Epithelial cell of esophagus (primary cell): ENCODE data around the gene FAM200A.
A peak's percentile ranks its signal among the peaks of the same experiment; 100 is the strongest.
"Not testable (repeated sequence)": the region's sequence is repeated elsewhere in the genome, so short reads cannot be mapped to it uniquely, and the experiment has no call there.

Experiments
- DNase-seq: peaks from one replicate; pipeline ENCODE4 v3.0.0; 2010; ENCODE audit warnings: low read depth
- H3K4me3 ChIP-seq: 2 replicates; pipeline ENCODE4 v1.5.1; 2011; ENCODE audit warnings: mild to moderate bottlenecking, low read length, control low read depth
- CTCF ChIP-seq: IDR thresholded peaks from 2 replicates; pipeline ENCODE4 v1.5.1; 2011; ENCODE audit warnings: low read depth, mild to moderate bottlenecking, low read length, control low read depth, inconsistent platforms; ENCODE audit not compliant: insufficient read depth; ENCODE audit errors: missing control alignments

Gene FAM200A

GRCh38 chr7:99579956-99580777, 28.3 kb upstream of the FAM200A start:
- no peak for TF ChIP-seq CTCF
- DNase-seq = peak; percentile 23
- H3K4me3 ChIP-seq = peak overlapping the region; percentile 52

DNA sequence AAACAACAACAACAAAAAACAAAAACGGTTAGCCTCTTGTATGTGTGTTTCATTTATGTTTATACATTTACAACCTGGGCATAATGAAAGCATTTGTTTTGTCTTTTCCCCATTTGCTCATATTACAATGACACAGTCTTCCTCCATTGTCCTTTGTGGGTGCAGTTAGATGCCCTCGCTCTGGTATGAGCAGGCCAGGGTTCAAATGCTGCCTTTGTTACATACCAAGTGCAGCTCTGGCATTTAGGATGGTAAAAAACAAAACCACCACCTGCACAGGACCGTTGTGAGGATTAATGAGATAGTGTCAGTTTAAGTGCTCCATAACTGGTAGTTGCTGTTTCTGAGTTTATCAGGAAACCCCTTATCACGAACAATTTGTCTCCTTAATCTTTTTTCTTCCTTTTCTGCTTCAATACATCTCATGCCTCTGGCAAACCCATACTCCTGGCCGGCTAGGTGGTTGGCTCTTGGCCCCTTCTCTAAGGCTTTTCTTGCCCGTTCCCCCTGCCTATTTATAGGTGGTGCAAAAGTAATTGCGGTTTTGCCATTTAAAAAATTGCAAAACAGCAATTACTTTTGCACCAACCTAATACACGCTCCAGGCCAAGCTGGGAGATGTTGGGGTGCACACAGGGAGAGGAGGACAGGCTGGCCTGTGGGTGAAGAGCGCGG, 27.5 kb upstream of the FAM200A start:
- no peak for TF ChIP-seq CTCF
- DNase-seq = no peak
- H3K4me3 ChIP-seq = peak overlapping the region; percentile 52

DNA sequence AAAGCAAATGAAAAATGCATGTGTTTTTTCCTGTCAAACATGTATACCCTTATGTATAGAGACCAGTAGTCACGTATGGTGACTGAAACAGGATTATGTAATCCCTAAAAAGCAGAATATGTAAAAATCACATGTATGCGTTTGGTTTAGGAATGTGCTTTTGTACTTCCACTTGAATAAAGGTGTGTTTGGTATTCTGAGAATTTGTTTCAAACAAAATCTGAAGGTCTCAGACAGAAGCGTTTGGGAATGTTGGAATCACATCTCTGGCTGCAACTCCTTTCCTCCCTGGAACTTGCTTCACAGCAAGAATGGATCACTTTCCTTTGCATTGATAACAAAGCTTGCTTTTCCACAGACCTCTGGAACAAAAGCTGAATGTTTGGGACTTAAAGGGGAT, 24.3 kb upstream of the FAM200A start:
- no peak for TF ChIP-seq CTCF
- DNase-seq = no peak
- H3K4me3 ChIP-seq = no peak overlapping the region

- no peak overlapping the region for H3K4me3 ChIP-seq
- no peak for DNase-seq
- TF ChIP-seq CTCF = no peak
These were observed 21.3 kb upstream of the FAM200A start for GRCh38 chr7:99573257-99573656.

DNA sequence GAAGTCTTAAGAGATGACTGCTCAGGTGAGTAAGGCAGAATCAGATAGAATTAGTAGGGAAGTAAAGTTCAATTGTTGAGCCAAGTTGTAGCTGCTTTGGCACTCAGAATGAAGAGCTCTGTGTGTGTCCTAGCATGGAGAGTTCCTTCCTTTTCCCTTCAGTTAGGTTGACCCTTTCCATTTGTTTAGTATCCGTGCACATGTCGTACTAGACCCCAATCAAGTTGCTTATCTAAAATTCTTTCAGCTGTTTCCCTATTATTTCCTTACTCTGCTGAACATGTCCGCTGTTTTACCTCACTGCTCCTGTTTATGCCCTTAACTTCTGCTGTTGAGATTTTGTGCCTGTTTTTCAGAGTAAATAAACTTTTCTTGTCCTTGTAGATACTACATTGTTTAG, 19.9 kb upstream of the FAM200A start:
- TF ChIP-seq CTCF = no peak

DNA sequence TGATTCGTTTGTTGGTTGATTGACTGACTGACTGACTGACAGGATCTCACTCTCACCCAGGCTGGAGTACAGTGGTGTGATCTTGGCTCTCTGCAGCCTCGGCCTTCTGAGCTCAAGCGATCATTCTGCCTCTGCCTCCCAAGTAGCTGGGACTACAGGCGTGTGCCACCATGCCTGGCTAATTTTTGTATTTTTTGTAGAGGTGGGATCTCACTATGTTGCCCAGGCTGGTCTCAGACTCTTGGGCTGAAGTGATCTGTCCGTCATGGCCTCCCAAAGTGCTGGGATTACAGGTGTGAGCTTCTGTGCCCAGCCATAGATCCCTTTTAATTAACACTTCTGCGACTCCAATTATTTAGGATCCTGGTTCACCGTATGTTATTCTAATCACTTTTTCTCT, 16.9 kb upstream of the FAM200A start:
- H3K4me3 ChIP-seq, DNase-seq: not testable (repeated sequence)

More for the DNA sequence above, 19.9 kb upstream of the FAM200A start:
- H3K4me3 ChIP-seq = no peak overlapping the region
- no peak for DNase-seq

DNA sequence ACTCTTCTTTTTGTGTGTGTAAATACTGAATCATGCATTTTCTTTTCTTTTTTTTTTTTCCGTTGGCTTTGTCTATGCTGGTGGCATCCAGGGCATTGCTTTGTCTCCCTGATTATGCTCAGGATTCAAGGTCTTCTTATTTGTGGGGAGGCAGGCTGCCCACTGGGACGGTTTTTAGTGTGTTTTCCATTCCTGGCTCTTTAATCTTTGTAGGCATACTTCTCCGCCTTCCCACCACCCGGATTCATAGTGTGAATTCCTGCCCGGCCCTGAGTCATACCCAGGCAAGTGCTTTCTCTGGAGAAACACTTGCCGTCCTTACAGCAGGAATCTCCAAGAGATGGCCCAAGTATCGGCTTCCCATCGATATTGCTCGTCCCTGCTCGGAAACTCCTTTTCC, 11.7 kb upstream of the FAM200A start:
- peak; percentile 75 for DNase-seq
- no peak for TF ChIP-seq CTCF
- H3K4me3 ChIP-seq = peak overlapping the region; percentile 8
